ENCODE measurements around the gene CCDC87. TPM values are rescaled to one million over a fixed set of nuclear protein-coding genes. Genes with fewer than 3 reads are reported as not detected.
A peak's percentile ranks its signal among the peaks of the same experiment; 100 is the strongest.

The CCDC87 gene
- total and polyA plus RNA-seq, 3 experiments from 2014 or later = 0.20 to 0.27 TPM; not detected in 1

GRCh38 chr11:66566221-66566620, 26.6 kb downstream of the CCDC87 start:
- Mint-ChIP-seq H3K9me3 (no peaks in the 10 kb centered on the region), H3K4me1 (peaks cover 4 to 15% (median 10%) of the 10 kb centered on the region in 3 donors), H3K27me3 (peaks cover 7 to 11% of the 10 kb centered on the region in 2 donors), H3K27ac (no peak overlapping the region), H3K36me3 (peaks cover 0 to 5% (median 0%) of the 10 kb centered on the region in 3 donors), H3K4me3 (peak overlapping the region in 4 of 7 donors; percentile 12 to 55 (median 20))
- no peak for DNase-seq
- no peaks in the 10 kb centered on the region for H3K36me3 ChIP-seq (ENCODE audit: insufficient read depth, low read length)
- H3K27me3 ChIP-seq (ENCODE audit: insufficient read depth, low read length, poor library complexity, severe bottlenecking) = no peaks in the 10 kb centered on the region
- peaks cover 9% of the 10 kb centered on the region for H3K4me1 ChIP-seq (ENCODE audit: insufficient read depth, low read length)
- no peaks in the 10 kb centered on the region for H3K9me3 ChIP-seq (ENCODE audit: low read length)
- H3K4me3 ChIP-seq (ENCODE audit: low read length) = no peak overlapping the region
- POLR2A ChIA-PET = no interaction called here
- H3K27ac ChIP-seq (ENCODE audit: low read depth, low read length) = no peak overlapping the region
- CTCF ChIA-PET = no interaction called here

GRCh38 chr11:66564984-66565383, 27.9 kb downstream of the CCDC87 start:
- POLR2A ChIA-PET = no interaction called here

GRCh38 chr11:66564538-66564937, 28.3 kb downstream of the CCDC87 start:
- Mint-ChIP-seq H3K27me3 (peaks cover 0 to 7% of the 10 kb centered on the region in 2 donors), H3K4me3 (peak overlapping the region in 2 of 7 donors; percentile 16 to 20), H3K4me1 (peaks cover 4 to 15% (median 10%) of the 10 kb centered on the region in 3 donors), H3K9me3 (no peaks in the 10 kb centered on the region), H3K27ac (no peak overlapping the region), H3K36me3 (peaks cover 0 to 5% (median 0%) of the 10 kb centered on the region in 3 donors)
- CTCF ChIA-PET = interaction anchor here (1.0 kb wide), 1 partner anchor 12 kb away, joined by 3 read pairs; no protein-coding TSS in a partner anchor
- no peak for DNase-seq
- POLR2A ChIA-PET = no interaction called here
- Histone ChIP-seq H3K27me3 (ENCODE audit: insufficient read depth, low read length, poor library complexity, severe bottlenecking) (no peaks in the 10 kb centered on the region), H3K4me3 (ENCODE audit: low read length) (no peak overlapping the region), H3K36me3 (ENCODE audit: insufficient read depth, low read length) (no peaks in the 10 kb centered on the region), H3K9me3 (ENCODE audit: low read length) (no peaks in the 10 kb centered on the region), H3K27ac (ENCODE audit: low read depth, low read length) (no peak overlapping the region), H3K4me1 (ENCODE audit: insufficient read depth, low read length) (peaks cover 9% of the 10 kb centered on the region)

More at GRCh38 chr11:66564984-66565383, 27.9 kb downstream of the CCDC87 start:
- H3K9me3 ChIP-seq (ENCODE audit: low read length) = no peaks in the 10 kb centered on the region
- Mint-ChIP-seq H3K4me3 (peak overlapping the region in 1 of 7 donors; percentile 20), H3K27me3 (peaks cover 2 to 7% of the 10 kb centered on the region in 2 donors), H3K27ac (no peak overlapping the region), H3K4me1 (peaks cover 4 to 15% (median 10%) of the 10 kb centered on the region in 3 donors), H3K36me3 (peaks cover 0 to 5% (median 0%) of the 10 kb centered on the region in 3 donors), H3K9me3 (no peaks in the 10 kb centered on the region)
- peaks cover 9% of the 10 kb centered on the region for H3K4me1 ChIP-seq (ENCODE audit: insufficient read depth, low read length)
- no peak overlapping the region for H3K27ac ChIP-seq (ENCODE audit: low read depth, low read length)
- CTCF ChIA-PET = interaction anchor here (1.0 kb wide), 1 partner anchor 12 kb away, joined by 3 read pairs; no protein-coding TSS in a partner anchor
- no peaks in the 10 kb centered on the region for H3K36me3 ChIP-seq (ENCODE audit: insufficient read depth, low read length)
- no peaks in the 10 kb centered on the region for H3K27me3 ChIP-seq (ENCODE audit: insufficient read depth, low read length, poor library complexity, severe bottlenecking)
- no peak overlapping the region for H3K4me3 ChIP-seq (ENCODE audit: low read length)
- no peak for DNase-seq

GRCh38 chr11:66563832-66564231, 29.0 kb downstream of the CCDC87 start:
- H3K27me3 Mint-ChIP-seq = peaks cover 1 to 7% of the 10 kb centered on the region in 2 donors
- no peak for DNase-seq
- POLR2A ChIA-PET = no interaction called here

GRCh38 chr11:66562907-66563583, 29.8 kb downstream of the CCDC87 start:
- H3K27me3 Mint-ChIP-seq = peaks cover 6 to 7% of the 10 kb centered on the region in 2 donors
- CTCF ChIA-PET = no interaction called here
- no peak for DNase-seq
- Histone ChIP-seq H3K27ac (ENCODE audit: low read depth, low read length) (no peak overlapping the region), H3K27me3 (ENCODE audit: insufficient read depth, low read length, poor library complexity, severe bottlenecking) (no peaks in the 10 kb centered on the region), H3K36me3 (ENCODE audit: insufficient read depth, low read length) (no peaks in the 10 kb centered on the region), H3K9me3 (ENCODE audit: low read length) (no peaks in the 10 kb centered on the region), H3K4me3 (ENCODE audit: low read length) (no peak overlapping the region), H3K4me1 (ENCODE audit: insufficient read depth, low read length) (peaks cover 9% of the 10 kb centered on the region)
- H3K27ac Mint-ChIP-seq = peak overlapping the region in 1 of 8 donors; percentile 46
- peaks cover 0 to 5% (median 1%) of the 10 kb centered on the region in 3 donors for H3K36me3 Mint-ChIP-seq
- no peaks in the 10 kb centered on the region for H3K9me3 Mint-ChIP-seq
- H3K4me1 Mint-ChIP-seq = peaks cover 0 to 15% (median 10%) of the 10 kb centered on the region in 3 donors
- H3K4me3 Mint-ChIP-seq = no peak overlapping the region
- POLR2A ChIA-PET = interaction anchor here (0.5 kb wide), 1 partner anchor 790 kb away, joined by 3 read pairs; the partner anchor contains the start of gene POLD4

More at GRCh38 chr11:66563832-66564231, 29.0 kb downstream of the CCDC87 start:
- peaks cover 11% of the 10 kb centered on the region for H3K4me1 ChIP-seq (ENCODE audit: insufficient read depth, low read length)
- Mint-ChIP-seq H3K27ac (no peak overlapping the region), H3K9me3 (no peaks in the 10 kb centered on the region), H3K4me3 (no peak overlapping the region), H3K4me1 (peaks cover 4 to 16% (median 11%) of the 10 kb centered on the region in 3 donors), H3K36me3 (peaks cover 0 to 5% (median 0%) of the 10 kb centered on the region in 3 donors)
- H3K27ac ChIP-seq (ENCODE audit: low read depth, low read length) = no peak overlapping the region
- CTCF ChIA-PET = no interaction called here
- H3K9me3 ChIP-seq (ENCODE audit: low read length) = no peaks in the 10 kb centered on the region
- H3K4me3 ChIP-seq (ENCODE audit: low read length) = no peak overlapping the region
- H3K27me3 ChIP-seq (ENCODE audit: insufficient read depth, low read length, poor library complexity, severe bottlenecking) = no peaks in the 10 kb centered on the region
- no peaks in the 10 kb centered on the region for H3K36me3 ChIP-seq (ENCODE audit: insufficient read depth, low read length)

- no peak for DNase-seq
- CTCF ChIA-PET = interaction anchor here (1.0 to 2.5 kb wide), 4 partner anchors 9 to 116 kb away, joined by 3 to 8 read pairs (median 3); partner anchors contain the start of gene RBM4B
- H3K9me3 ChIP-seq (ENCODE audit: low read length) = no peaks in the 10 kb centered on the region
- H3K27me3 Mint-ChIP-seq = peaks cover 5 to 8% of the 10 kb centered on the region in 2 donors
- H3K4me3 Mint-ChIP-seq = no peak overlapping the region
- POLR2A ChIA-PET = interaction anchor here (0.5 kb wide), 1 partner anchor 791 kb away, joined by 3 read pairs; the partner anchor contains the start of gene POLD4
- no peak overlapping the region for H3K27ac Mint-ChIP-seq
- no peak overlapping the region for H3K27ac ChIP-seq (ENCODE audit: low read depth, low read length)
- H3K27me3 ChIP-seq (ENCODE audit: insufficient read depth, low read length, poor library complexity, severe bottlenecking) = no peaks in the 10 kb centered on the region
- peaks cover 0 to 8% (median 4%) of the 10 kb centered on the region in 3 donors for H3K4me1 Mint-ChIP-seq
- H3K4me1 ChIP-seq (ENCODE audit: insufficient read depth, low read length) = peaks cover 5% of the 10 kb centered on the region
- peaks cover 0 to 5% (median 1%) of the 10 kb centered on the region in 3 donors for H3K36me3 Mint-ChIP-seq
- no peaks in the 10 kb centered on the region for H3K36me3 ChIP-seq (ENCODE audit: insufficient read depth, low read length)
- H3K9me3 Mint-ChIP-seq = no peaks in the 10 kb centered on the region
- no peak overlapping the region for H3K4me3 ChIP-seq (ENCODE audit: low read length)
These were observed 30.6 kb downstream of the CCDC87 start for GRCh38 chr11:66562275-66562674.

- no peaks in the 10 kb centered on the region for H3K27me3 ChIP-seq (ENCODE audit: insufficient read depth, low read length, poor library complexity, severe bottlenecking)
- no peak overlapping the region for H3K4me3 Mint-ChIP-seq
- ChIA-PET POLR2A (no interaction called here), CTCF (interaction anchor here (1.0 to 2.5 kb wide), 4 partner anchors 9 to 116 kb away, joined by 3 to 8 read pairs (median 3); partner anchors contain the start of gene RBM4B)
- peaks cover 5% of the 10 kb centered on the region for H3K4me1 ChIP-seq (ENCODE audit: insufficient read depth, low read length)
- H3K27ac Mint-ChIP-seq = no peak overlapping the region
- H3K4me1 Mint-ChIP-seq = peaks cover 0 to 6% (median 3%) of the 10 kb centered on the region in 3 donors
- no peak overlapping the region for H3K4me3 ChIP-seq (ENCODE audit: low read length)
- no peak overlapping the region for H3K27ac ChIP-seq (ENCODE audit: low read depth, low read length)
- no peak for DNase-seq
- no peaks in the 10 kb centered on the region for H3K36me3 ChIP-seq (ENCODE audit: insufficient read depth, low read length)
- no peaks in the 10 kb centered on the region for H3K9me3 ChIP-seq (ENCODE audit: low read length)
- H3K36me3 Mint-ChIP-seq = peaks cover 0 to 5% (median 1%) of the 10 kb centered on the region in 3 donors
- H3K27me3 Mint-ChIP-seq = peaks cover 6 to 10% of the 10 kb centered on the region in 2 donors
- H3K9me3 Mint-ChIP-seq = no peaks in the 10 kb centered on the region
These were observed 31.0 kb downstream of the CCDC87 start for GRCh38 chr11:66561975-66562248.

Data from CD8-positive, alpha-beta memory T cell (primary cell).